ENCODE data around the gene LARGE1.

Gene LARGE1

GRCh38 chr22:33526434-33527107 is 393.7 kb downstream of the LARGE1 start:
- DNase-seq: no peak

- no peak for DNase-seq
Observed at GRCh38 chr22:33524511-33525260, 395.6 kb downstream of the LARGE1 start.

GRCh38 chr22:33521879-33522665 is 398.2 kb downstream of the LARGE1 start:
- no peak for DNase-seq

- no peak for DNase-seq
Observed at GRCh38 chr22:33520904-33521780, 399.1 kb downstream of the LARGE1 start.

- DNase-seq: no peak
Observed at GRCh38 chr22:33519974-33520903, 400.0 kb downstream of the LARGE1 start.

- peak in 20 of 51 donors; percentile 2 to 69 (median 14) for DNase-seq
Observed at GRCh38 chr22:33519071-33519973, 401.0 kb downstream of the LARGE1 start.

GRCh38 chr22:33518405-33518804 is 401.9 kb downstream of the LARGE1 start:
- no peak for DNase-seq

GRCh38 chr22:33515795-33516194 is 404.5 kb downstream of the LARGE1 start:
- DNase-seq: peak in 4 of 51 donors; percentile 4 to 20 (median 10)

GRCh38 chr22:33513388-33514338 is 406.6 kb downstream of the LARGE1 start:
- no peak for DNase-seq

GRCh38 chr22:33512908-33513307 is 407.4 kb downstream of the LARGE1 start:
- DNase-seq: no peak

GRCh38 chr22:33510429-33510904 is 409.8 kb downstream of the LARGE1 start:
- DNase-seq: no peak

- no peak for DNase-seq
Observed at GRCh38 chr22:33504941-33505625, 415.2 kb downstream of the LARGE1 start.

- DNase-seq: no peak
Observed at GRCh38 chr22:33496112-33496511, 424.2 kb downstream of the LARGE1 start.

- DNase-seq: no peak
Observed at GRCh38 chr22:33493476-33494205, 426.6 kb downstream of the LARGE1 start.

GRCh38 chr22:33492210-33492651 is 428.0 kb downstream of the LARGE1 start:
- no peak for DNase-seq

Data from hypothalamus (tissue), 51 donors.